ENCODE results near the gene PAQR4.

PAQR4 gene

GRCh38 chr16:2934450-2934849 is 34.7 kb upstream of the PAQR4 start:
- Histone ChIP-seq H3K9me2 (replicated peaks; ENCODE audit: insufficient read depth, low read length) (no peaks in the 10 kb centered on the region), H3K9me3 (replicated peaks; ENCODE audit: insufficient read depth, low read length) (no peaks in the 10 kb centered on the region), H3K4me1 (ENCODE audit: low read length) (no peaks in the 10 kb centered on the region), H3K4me2 (ENCODE audit: low read depth, low read length) (no peak overlapping the region), H3K9ac (ENCODE audit: low read length) (no peak overlapping the region), H3F3A (ENCODE audit: insufficient read depth, low read length) (no peaks in the 10 kb centered on the region), H3K36me3 (replicated peaks; ENCODE audit: insufficient read depth, low read length) (no peaks in the 10 kb centered on the region), H4K20me1 (ENCODE audit: insufficient read depth, low read length) (no peaks in the 10 kb centered on the region), H2AFZ (ENCODE audit: low read length) (no peak overlapping the region), H3K27ac (ENCODE audit: low read length) (no peak overlapping the region), H3K27me3 (replicated peaks; ENCODE audit: insufficient read depth, low read length) (no peaks in the 10 kb centered on the region), H3K79me2 (ENCODE audit: low read length) (no peaks in the 10 kb centered on the region), H3K4me3 (ENCODE audit: low read length) (no peak overlapping the region)
- DNase-seq: no peak
- TF ChIP-seq EZH2 (optimal IDR thresholded peaks at IDR 0.05; ENCODE audit: low read depth, low read length) (no peak), EZH2phosphoT487 (IDR thresholded peaks at IDR 0.05; ENCODE audit: low read length) (no peak), CTCF (IDR thresholded peaks at IDR 0.05; ENCODE audit: low read length) (no peak)

- H3K9ac ChIP-seq (ENCODE audit: low read length): no peak overlapping the region
- no peak overlapping the region for H3K4me3 ChIP-seq (ENCODE audit: low read length)
- H4K20me1 ChIP-seq (ENCODE audit: insufficient read depth, low read length): no peaks in the 10 kb centered on the region
- no peak overlapping the region for H3K4me2 ChIP-seq (ENCODE audit: low read depth, low read length)
- H3K36me3 ChIP-seq (replicated peaks; ENCODE audit: insufficient read depth, low read length): no peaks in the 10 kb centered on the region; the same call in 1 of the 2 replicates
- DNase-seq: no peak
- H3F3A ChIP-seq (ENCODE audit: insufficient read depth, low read length): no peaks in the 10 kb centered on the region
- no peaks in the 10 kb centered on the region for H3K27me3 ChIP-seq (replicated peaks; ENCODE audit: insufficient read depth, low read length)
- no peak overlapping the region for H2AFZ ChIP-seq (ENCODE audit: low read length)
- no peak overlapping the region for H3K27ac ChIP-seq (ENCODE audit: low read length)
- no peaks in the 10 kb centered on the region for H3K4me1 ChIP-seq (ENCODE audit: low read length)
- H3K9me3 ChIP-seq (replicated peaks; ENCODE audit: insufficient read depth, low read length): no peaks in the 10 kb centered on the region
- TF ChIP-seq EZH2phosphoT487 (IDR thresholded peaks at IDR 0.05; ENCODE audit: low read length) (no peak), CTCF (IDR thresholded peaks at IDR 0.05; ENCODE audit: low read length) (no peak), EZH2 (optimal IDR thresholded peaks at IDR 0.05; ENCODE audit: low read depth, low read length) (no peak)
- no peaks in the 10 kb centered on the region for H3K9me2 ChIP-seq (replicated peaks; ENCODE audit: insufficient read depth, low read length)
- no peaks in the 10 kb centered on the region for H3K79me2 ChIP-seq (ENCODE audit: low read length)
Measured at GRCh38 chr16:2936436-2937011, 32.6 kb upstream of the PAQR4 start.

- TF ChIP-seq EZH2 (optimal IDR thresholded peaks at IDR 0.05; ENCODE audit: low read depth, low read length) (no peak), EZH2phosphoT487 (IDR thresholded peaks at IDR 0.05; ENCODE audit: low read length) (no peak), CTCF (IDR thresholded peaks at IDR 0.05; ENCODE audit: low read length) (no peak)
- Histone ChIP-seq H4K20me1 (ENCODE audit: insufficient read depth, low read length) (no peaks in the 10 kb centered on the region), H3K9me3 (replicated peaks; ENCODE audit: insufficient read depth, low read length) (no peaks in the 10 kb centered on the region), H3K9me2 (replicated peaks; ENCODE audit: insufficient read depth, low read length) (no peaks in the 10 kb centered on the region), H3K9ac (ENCODE audit: low read length) (no peak overlapping the region), H2AFZ (ENCODE audit: low read length) (no peak overlapping the region), H3K4me3 (ENCODE audit: low read length) (no peak overlapping the region), H3K27ac (ENCODE audit: low read length) (no peak overlapping the region), H3F3A (ENCODE audit: insufficient read depth, low read length) (no peaks in the 10 kb centered on the region), H3K36me3 (replicated peaks; ENCODE audit: insufficient read depth, low read length) (no peaks in the 10 kb centered on the region; the same call in 1 of the 2 replicates), H3K79me2 (ENCODE audit: low read length) (no peaks in the 10 kb centered on the region), H3K27me3 (replicated peaks; ENCODE audit: insufficient read depth, low read length) (no peaks in the 10 kb centered on the region), H3K4me2 (ENCODE audit: low read depth, low read length) (no peak overlapping the region), H3K4me1 (ENCODE audit: low read length) (no peaks in the 10 kb centered on the region)
- DNase-seq: no peak
Measured at GRCh38 chr16:2937170-2937569, 32.0 kb upstream of the PAQR4 start.
